NCI-H2107 (cell line): ENCODE data around the gene VAMP5.
"Not testable (repeated sequence)": the region's sequence is repeated elsewhere in the genome, so short reads cannot be mapped to it uniquely, and the experiment has no call there.

Source experiments
- DNase-seq: peaks from one replicate; lab custom pipeline; 2025; lab: John Stamatoyannopoulos, UW

Gene VAMP5, protein sequence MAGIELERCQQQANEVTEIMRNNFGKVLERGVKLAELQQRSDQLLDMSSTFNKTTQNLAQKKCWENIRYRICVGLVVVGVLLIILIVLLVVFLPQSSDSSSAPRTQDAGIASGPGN

DNA sequence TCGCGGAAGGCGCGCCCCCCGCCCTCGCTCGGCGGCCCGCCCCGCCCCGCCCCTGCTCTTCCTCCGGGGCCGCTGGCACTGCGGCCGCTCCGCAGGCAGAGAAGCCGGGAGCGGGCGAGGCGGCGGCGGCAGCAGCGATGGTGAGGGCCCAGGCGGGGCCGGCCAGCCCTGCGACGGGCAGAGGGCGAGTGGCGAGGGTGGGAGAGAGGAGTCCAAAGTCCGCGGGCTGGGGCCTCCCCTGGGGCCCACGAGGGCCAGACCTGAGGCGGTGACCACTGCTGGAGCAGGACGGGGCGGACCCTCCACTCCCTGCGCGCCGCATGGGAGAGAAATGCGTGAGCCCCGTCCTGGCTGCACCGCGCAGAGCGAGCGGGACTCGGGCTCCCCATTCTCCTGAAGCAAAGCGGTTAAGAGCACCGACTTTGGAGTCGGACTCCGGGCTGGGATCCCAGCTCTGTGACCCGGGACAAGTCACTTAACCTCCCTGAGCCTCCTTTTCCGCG is at the start of gene VAMP5:
VAMP5 (plus strand) TSS at position 78 of the 503 bp plus-strand sequence; CDS start at position 138, 60 bp downstream.
- DNase-seq = no peak

- DNase-seq = no peak
Observed at GRCh38 chr2:85534881-85535280, 49.4 kb upstream of the VAMP5 start.

DNA sequence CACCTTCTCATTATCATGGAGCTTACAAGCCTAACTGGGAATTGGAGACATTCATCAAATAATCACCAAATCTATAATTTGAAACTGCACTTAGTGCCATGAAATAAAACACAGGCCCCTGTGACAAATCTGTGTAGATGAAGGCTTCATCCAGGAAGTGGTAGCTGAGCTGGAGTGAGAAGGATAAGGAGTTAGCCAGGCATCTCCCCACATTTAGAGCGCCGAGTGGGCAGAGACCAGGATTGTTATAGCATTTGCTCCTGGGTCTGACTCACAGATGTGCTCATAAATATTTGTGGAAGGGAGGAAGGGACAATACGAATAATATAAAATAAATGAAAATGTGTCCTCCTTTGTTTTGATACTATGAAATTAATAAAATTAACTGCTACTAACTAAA is 47.8 kb upstream of the VAMP5 start:
- no peak for DNase-seq

- DNase-seq = no peak
Observed at GRCh38 chr2:85537600-85538506, 46.4 kb upstream of the VAMP5 start.

DNA sequence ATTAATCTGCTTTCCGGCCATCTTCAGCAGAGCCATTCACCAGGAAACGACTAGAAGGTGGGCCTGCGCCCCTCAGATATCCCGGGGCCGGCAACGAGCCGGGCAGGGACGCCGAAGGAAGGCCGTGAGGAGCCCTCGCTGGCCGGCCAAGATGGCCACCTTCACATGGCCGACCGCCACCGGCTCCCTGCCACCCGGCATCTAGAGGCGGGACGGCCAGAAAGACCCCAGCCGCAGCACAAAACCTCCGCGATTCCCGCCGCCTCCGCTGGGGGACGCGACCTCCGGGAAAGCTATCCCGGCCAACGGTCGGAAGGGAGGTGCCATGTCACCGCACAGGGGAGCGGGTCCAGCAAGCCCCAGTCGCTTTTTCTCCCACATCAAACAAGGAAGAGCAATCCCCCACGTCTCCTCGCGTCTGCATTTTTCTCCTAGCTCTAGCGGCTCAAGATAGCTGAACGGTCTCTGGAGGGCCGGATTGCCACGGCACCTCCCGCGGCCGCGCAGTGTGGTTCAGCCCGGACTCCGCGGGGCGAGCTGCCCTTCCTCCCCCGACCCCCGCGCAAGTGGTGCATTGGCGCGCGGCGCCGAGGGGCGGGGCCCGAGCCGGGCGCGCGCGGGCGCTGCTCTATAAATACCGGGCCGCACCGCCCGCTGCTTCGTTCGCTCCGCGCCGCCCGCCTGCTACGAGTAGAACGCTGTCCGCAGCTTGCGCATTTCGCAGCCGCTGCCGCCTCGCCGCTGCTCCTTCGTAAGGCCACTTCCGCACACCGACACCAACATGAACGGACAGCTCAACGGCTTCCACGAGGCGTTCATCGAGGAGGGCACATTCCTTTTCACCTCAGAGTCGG is 45.5 kb upstream of the VAMP5 start, which contains the start of gene MAT2A:
MAT2A (plus strand) TSS at position 662 of the 854 bp plus-strand sequence; CDS start at position 782, 120 bp downstream.
- peak; percentile 82 for DNase-seq

GRCh38 chr2:85539361-85540132 is 44.7 kb upstream of the VAMP5 start:
- DNase-seq = peak; percentile 42

GRCh38 chr2:85540133-85540648 is 44.0 kb upstream of the VAMP5 start:
- DNase-seq = no peak

DNA sequence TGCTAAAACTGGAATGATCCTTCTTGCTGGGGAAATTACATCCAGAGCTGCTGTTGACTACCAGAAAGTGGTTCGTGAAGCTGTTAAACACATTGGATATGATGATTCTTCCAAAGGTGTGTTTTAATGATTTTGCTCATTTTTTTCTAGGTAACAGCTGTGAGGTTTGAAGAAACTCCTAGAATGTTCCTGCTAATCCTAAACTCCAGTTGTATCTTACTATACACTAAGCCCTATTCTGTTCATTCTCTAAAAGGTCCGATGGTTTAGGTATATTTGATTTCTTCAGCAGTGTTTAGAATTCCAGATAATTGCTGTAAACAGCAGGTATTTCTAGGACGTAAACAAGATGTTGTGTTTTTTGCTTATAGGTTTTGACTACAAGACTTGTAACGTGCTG is 43.0 kb upstream of the VAMP5 start:
- DNase-seq = no peak

- no peak for DNase-seq
Observed at GRCh38 chr2:85541753-85542457, 42.3 kb upstream of the VAMP5 start.

DNA sequence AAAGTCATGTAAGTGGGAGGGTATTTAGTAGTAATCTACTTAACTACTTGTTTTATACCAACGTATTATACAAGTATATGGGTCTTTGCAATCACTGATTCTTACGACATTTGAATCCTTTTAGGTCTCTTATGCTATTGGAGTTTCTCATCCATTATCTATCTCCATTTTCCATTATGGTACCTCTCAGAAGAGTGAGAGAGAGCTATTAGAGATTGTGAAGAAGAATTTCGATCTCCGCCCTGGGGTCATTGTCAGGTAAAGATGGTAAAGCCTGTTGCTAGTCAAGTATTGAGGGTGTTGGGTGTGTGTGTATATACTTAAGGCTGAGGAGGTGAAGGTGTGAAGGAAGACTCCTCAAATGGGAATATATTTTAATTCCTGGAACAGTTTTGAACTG is 41.5 kb upstream of the VAMP5 start:
- no peak for DNase-seq

GRCh38 chr2:85544254-85544691 is 40.0 kb upstream of the VAMP5 start:
- DNase-seq = not testable (repeated sequence)

DNA sequence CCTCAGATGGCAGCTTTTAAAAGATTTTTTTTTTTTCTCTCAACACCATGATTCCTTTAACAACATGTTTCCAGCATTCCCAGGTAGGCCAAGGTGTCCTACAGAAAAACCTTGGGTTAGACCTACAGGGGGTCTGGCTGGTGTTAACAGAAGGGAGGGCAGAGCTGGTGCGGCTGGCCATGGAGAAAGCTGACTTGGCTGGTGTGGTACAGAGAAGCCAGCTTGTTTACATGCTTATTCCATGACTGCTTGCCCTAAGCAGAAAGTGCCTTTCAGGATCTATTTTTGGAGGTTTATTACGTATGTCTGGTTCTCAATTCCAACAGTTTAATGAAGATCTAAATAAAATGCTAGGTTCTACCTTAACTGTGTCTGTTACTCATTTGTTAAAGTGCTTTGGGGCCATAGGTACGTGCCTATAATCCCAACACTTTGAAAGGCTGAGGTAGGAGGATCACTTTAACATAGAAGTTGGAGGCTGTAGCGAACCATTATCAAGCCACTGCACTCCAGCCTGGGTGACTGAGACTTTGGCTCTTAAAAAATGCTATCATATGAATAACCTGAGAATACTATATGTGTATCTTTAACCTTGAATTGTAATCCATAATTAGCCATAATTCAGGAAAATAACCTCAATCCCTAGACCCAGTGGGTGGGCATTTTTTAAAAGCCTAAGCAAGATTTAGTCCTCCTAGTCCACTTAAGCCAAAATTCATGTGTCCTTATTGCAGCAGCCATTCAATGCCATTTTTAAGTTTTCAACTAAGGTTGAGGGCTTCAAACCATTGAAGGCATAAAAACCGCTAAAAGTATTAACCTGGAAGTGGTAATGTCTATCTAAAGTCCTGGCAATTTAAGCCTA is 39.1 kb upstream of the VAMP5 start:
- DNase-seq = not testable (repeated sequence)

DNA sequence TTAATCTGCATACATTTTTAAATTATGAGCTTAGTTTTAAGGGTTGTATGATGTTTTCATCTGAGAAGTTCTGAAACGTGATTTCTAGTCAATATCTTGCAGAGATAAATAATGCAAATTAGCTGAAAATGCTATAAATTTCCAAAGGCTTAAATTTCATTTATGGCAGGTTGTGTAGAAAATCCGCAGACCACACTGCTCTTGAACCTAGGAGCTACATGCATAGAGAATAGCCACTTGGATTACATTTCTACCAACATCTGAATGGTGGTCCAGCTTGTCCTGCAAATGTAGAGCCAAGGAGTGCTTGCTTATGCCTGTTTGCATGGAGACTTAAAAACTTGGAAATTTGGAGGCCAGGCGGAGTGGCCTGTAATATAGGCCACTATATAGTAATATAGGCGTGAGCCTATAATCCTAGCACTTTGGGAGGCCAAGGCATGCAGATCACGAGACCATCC is 38.4 kb upstream of the VAMP5 start:
- DNase-seq = no peak

- no peak for DNase-seq
Observed at GRCh38 chr2:85547089-85547858, 37.0 kb upstream of the VAMP5 start.

GRCh38 chr2:85547859-85548607 is 36.2 kb upstream of the VAMP5 start:
- no peak for DNase-seq

- no peak for DNase-seq
Observed at GRCh38 chr2:85548608-85548900, 35.7 kb upstream of the VAMP5 start.

- DNase-seq = no peak
Observed at GRCh38 chr2:85549095-85549494, 35.1 kb upstream of the VAMP5 start.

DNA sequence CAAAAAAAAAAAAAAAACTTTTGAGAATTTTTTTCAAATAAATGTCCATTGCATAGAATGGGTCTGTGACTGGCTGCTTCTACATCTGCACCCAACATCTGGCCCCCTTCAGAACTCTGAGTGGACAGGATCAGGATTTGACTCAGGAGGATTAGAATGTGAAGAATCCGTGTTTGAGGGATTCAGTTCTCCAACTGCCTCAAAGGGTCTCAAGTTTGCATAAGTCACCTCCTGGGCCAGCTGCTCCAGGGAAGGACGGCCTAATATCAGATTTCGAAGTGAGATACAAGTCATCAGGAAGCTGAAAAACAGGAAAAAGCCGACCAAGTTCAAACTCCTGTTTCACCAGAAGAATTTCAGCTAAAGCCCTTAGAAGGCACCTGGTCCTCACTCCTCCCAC is 34.4 kb upstream of the VAMP5 start:
- DNase-seq = no peak
